ENCODE measurements around the gene SCT. TPM values are rescaled to one million over a fixed set of nuclear protein-coding genes. Genes with fewer than 3 reads are reported as not detected.

SCT gene
- total RNA-seq, 2 donors from 2014 or later, result not detected

DNA sequence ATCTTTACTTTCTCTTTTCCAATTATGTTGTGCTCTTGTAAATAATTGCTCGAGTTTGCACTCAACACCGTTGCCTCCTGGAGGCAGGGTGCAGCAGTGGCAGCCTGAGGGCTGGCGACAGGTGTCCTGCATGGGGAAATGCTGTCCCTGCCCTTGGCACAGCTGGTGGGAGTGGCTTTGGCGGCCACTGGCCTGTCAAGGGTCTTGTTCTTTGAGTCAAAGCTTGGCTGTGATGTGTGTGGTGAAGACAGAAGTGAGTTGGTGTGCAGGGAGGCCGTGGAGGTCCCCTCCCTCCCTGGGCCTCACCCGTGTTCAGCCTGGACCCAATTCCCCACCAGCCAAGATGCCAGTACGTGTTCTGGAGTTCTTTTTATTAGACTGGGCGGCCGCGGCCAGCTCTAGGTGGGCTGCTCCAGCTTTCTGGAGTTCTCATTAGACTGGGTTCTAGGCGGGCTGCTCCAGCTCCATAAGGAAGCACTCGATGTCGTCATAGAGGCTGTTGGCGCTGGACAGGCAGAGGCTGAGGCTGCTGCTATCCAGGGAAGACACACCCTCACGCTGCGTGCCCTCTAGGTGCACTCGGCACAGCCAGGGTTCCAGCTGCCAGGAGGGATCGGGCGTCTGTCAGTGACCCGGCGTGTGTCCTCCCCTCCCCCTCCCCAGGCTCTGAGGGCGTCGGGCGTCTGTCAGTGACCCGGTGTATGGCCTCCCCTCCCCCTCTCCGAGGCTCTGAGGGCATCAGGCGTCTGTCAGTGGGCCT, 14.6 kb downstream of the SCT start:
- Histone ChIP-seq H3K27me3 (no peaks in the 10 kb centered on the region), H3K4me3 (no peak overlapping the region), H3K9me3 (no peaks in the 10 kb centered on the region), H3K36me3 (replicated peaks in 1 of 2; ENCODE audit: insufficient read depth in 1 of 2, low read depth in 2 of 2) (peaks cover 26 to 31% of the 10 kb centered on the region in 2 donors), H3K4me1 (peaks cover 21% of the 10 kb centered on the region), H3K27ac (no peak overlapping the region)
- 41 to 75% methylated on average over 4 to 26 of the region's 27 CpGs for WGBS, 2 donors
- ATAC-seq (no peak), DNase-seq (no peak)
- intact Hi-C loops (cut with DNase I), result no loop called here
- TF ChIP-seq POLR2A (IDR thresholded peaks at IDR 0.05), result no peak
- TF ChIP-seq, protein P1, sequence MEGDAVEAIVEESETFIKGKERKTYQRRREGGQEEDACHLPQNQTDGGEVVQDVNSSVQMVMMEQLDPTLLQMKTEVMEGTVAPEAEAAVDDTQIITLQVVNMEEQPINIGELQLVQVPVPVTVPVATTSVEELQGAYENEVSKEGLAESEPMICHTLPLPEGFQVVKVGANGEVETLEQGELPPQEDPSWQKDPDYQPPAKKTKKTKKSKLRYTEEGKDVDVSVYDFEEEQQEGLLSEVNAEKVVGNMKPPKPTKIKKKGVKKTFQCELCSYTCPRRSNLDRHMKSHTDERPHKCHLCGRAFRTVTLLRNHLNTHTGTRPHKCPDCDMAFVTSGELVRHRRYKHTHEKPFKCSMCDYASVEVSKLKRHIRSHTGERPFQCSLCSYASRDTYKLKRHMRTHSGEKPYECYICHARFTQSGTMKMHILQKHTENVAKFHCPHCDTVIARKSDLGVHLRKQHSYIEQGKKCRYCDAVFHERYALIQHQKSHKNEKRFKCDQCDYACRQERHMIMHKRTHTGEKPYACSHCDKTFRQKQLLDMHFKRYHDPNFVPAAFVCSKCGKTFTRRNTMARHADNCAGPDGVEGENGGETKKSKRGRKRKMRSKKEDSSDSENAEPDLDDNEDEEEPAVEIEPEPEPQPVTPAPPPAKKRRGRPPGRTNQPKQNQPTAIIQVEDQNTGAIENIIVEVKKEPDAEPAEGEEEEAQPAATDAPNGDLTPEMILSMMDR (IDR thresholded peaks at IDR 0.05), result no peak

- no peak overlapping the region for H3K27ac ChIP-seq
- H3K9me3 ChIP-seq, result no peaks in the 10 kb centered on the region
- H3K36me3 ChIP-seq (replicated peaks in 1 of 2; ENCODE audit: insufficient read depth in 1 of 2, low read depth in 2 of 2), result peaks cover 26 to 39% of the 10 kb centered on the region in 2 donors
- H3K4me1 ChIP-seq, result peaks cover 17% of the 10 kb centered on the region
- no peaks in the 10 kb centered on the region for H3K27me3 ChIP-seq
- intact Hi-C loops (cut with DNase I), result no loop called here
- 89 to 93% methylated on average over 31 to 36 of the region's 49 CpGs for WGBS, 2 donors
- ATAC-seq, result no peak
- no peak for TF ChIP-seq POLR2A (IDR thresholded peaks at IDR 0.05)
- TF ChIP-seq, protein P1 (IDR thresholded peaks at IDR 0.05), result no peak
- H3K4me3 ChIP-seq, result no peak overlapping the region
- DNase-seq, result no peak
Observed at GRCh38 chr11:611001-611996, 15.7 kb downstream of the SCT start.

- H3K27ac ChIP-seq, result no peak overlapping the region
- peaks cover 27 to 48% of the 10 kb centered on the region in 2 donors for H3K36me3 ChIP-seq (replicated peaks in 1 of 2; ENCODE audit: insufficient read depth in 1 of 2, low read depth in 2 of 2)
- intact Hi-C loops (cut with DNase I), result no loop called here
- no peak overlapping the region for H3K4me3 ChIP-seq
- peaks cover 13% of the 10 kb centered on the region for H3K4me1 ChIP-seq
- no peak for ATAC-seq
- no peaks in the 10 kb centered on the region for H3K27me3 ChIP-seq
- TF ChIP-seq, protein P1 (IDR thresholded peaks at IDR 0.05), result no peak
- no peak for TF ChIP-seq POLR2A (IDR thresholded peaks at IDR 0.05)
- 94% methylated on average over 15 of the region's 18 CpGs; no CpG with 5 or more reads in 1 of the 2 donors for WGBS, 2 donors
- H3K9me3 ChIP-seq, result no peaks in the 10 kb centered on the region
- DNase-seq, result no peak
Observed at GRCh38 chr11:610146-610801, 16.7 kb downstream of the SCT start.

DNA sequence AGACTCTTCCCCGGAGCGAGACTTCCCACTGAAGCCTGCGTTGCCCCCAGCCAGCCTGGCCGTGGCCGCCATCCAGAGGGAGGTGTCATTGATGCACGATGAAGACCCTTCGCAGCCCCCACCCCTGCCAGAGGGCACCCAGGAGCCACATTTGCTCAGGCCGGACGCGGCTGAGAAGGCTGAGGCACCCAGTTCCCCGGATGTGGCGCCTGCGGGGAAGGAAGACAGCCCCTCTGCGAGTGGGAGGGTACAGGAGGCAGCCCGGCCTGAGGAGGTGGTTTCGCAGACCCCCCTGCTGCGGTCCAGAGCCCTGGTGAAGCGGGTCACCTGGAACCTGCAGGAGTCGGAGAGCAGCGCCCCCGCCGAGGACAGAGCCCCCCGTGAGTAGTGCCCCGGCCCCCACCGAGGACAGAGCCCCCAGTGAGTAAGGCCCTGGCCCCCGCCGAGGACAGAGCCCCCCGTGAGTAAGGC, 17.6 kb downstream of the SCT start:
- ATAC-seq (no peak), DNase-seq (no peak)
- 94 to 97% methylated on average over 14 to 28 of the region's 28 CpGs for WGBS, 2 donors
- intact Hi-C loops (cut with DNase I), result no loop called here
- TF ChIP-seq, protein P1 (IDR thresholded peaks at IDR 0.05), result no peak
- no peak for TF ChIP-seq POLR2A (IDR thresholded peaks at IDR 0.05)
- H3K27me3 ChIP-seq, result no peaks in the 10 kb centered on the region
- peaks cover 30 to 56% of the 10 kb centered on the region in 2 donors for H3K36me3 ChIP-seq (replicated peaks in 1 of 2; ENCODE audit: insufficient read depth in 1 of 2, low read depth in 2 of 2)
- peaks cover 5% of the 10 kb centered on the region for H3K4me1 ChIP-seq
- no peaks in the 10 kb centered on the region for H3K9me3 ChIP-seq
- H3K4me3 ChIP-seq, result no peak overlapping the region
- no peak overlapping the region for H3K27ac ChIP-seq

Data from body of pancreas (tissue), 4 donors.